ENCODE measurements around the gene PSME2. TPM values are rescaled to one million over a fixed set of nuclear protein-coding genes. Genes with fewer than 3 reads are reported as not detected.

Gene PSME2
- total and polyA plus RNA-seq, 10 of the 15 experiments (the other 5 are each of a cell fraction or from before 2014, with no cell fraction given): 510 to 3,542 (median 913) TPM

GRCh38 chr14:24147761-24148428 lies 1.5 kb upstream of the PSME2 start:
- ChIA-PET CTCF (interaction anchor here (0.6 to 8.2 kb wide), 9 partner anchors 8 to 124 kb away, joined by 3 to 63 read pairs (median 5); partner anchors contain the start of genes DCAF11, IRF9, NRL and PCK2), SMC1A (ENCODE audit: uncharacterized antibody, unreplicated experiment) (interaction anchor here (1.1 to 4.8 kb wide), 7 partner anchors 8 to 94 kb away, joined by 4 to 54 read pairs (median 8); partner anchors contain the start of genes DCAF11, IPO4, IRF9 and NRL), POLR2A (interaction anchor here (0.5 to 5.8 kb wide), 13 partner anchors 9 to 369 kb away, joined by 4 to 99 read pairs (median 17); partner anchors contain the start of genes CHMP4A, DCAF11, IPO4 and IRF9), RAD21 (ENCODE audit: unreplicated experiment) (interaction anchor here (1.2 to 3.9 kb wide), 8 partner anchors 11 to 58 kb away, joined by 3 to 37 read pairs (median 16); partner anchors contain the start of genes DCAF11, IRF9, NRL and PCK2)
- peak overlapping the region; percentile 81 for H3K9ac ChIP-seq (ENCODE audit: control insufficient read depth, insufficient read depth, low read length)
- in situ Hi-C loops (cut with MboI): no loop called here
- H3K4me2 ChIP-seq (ENCODE audit: control insufficient read depth, insufficient read depth): peak overlapping the region; percentile 48
- H3K79me2 ChIP-seq (ENCODE audit: control insufficient read depth, insufficient read depth, low read length): peaks cover 61% of the 10 kb centered on the region
- no peak for DNase-seq (ENCODE audit: low read depth, low spot score)
- BruUV-seq (replicated peaks): TSS peak; percentile 69
- ATAC-seq: peak; percentile 0; the same call in 2 of the 3 replicates
- intact Hi-C loops (cut with micrococcal nuclease; ENCODE audit: unreplicated experiment): loop anchor here (1.0 to 5.0 kb wide), 2 partner anchors 13 to 149 kb away; partner anchors contain the start of genes DHRS1, IRF9 and NOP9
- peak overlapping the region; percentile 82 for H3K4me3 ChIP-seq
- no peak for TF ChIP-seq RUNX3 (IDR thresholded peaks at IDR 0.05; ENCODE audit: low read length)
- TF ChIP-seq NRF1 (conservative IDR thresholded peaks at IDR 0.05; ENCODE audit: low read depth, low read length): no peak
- 0 out of 2 replicates have a peak, but pooled peaks have one; percentile 10 for TF ChIP-seq ZNF687 (IDR thresholded peaks at IDR 0.05)
- peak; percentile 5; the same call in 1 of the 2 replicates for TF ChIP-seq MXI1 (IDR thresholded peaks at IDR 0.05; ENCODE audit: low read depth, low read length)
- TF ChIP-seq LARP7 (IDR thresholded peaks at IDR 0.05): 0 out of 2 replicates have a peak, but pooled peaks have one; percentile 16
- 0 out of 2 replicates have a peak, but pooled peaks have one; percentile 10 for TF ChIP-seq SMARCA5 (IDR thresholded peaks at IDR 0.05)
- no peak for TF ChIP-seq ZBTB4 (CRISPR knock-in tag; IDR thresholded peaks at IDR 0.05)
- TF ChIP-seq IRF4 (IDR thresholded peaks at IDR 0.05; ENCODE audit: low read depth, low read length): no peak
- no peak for TF ChIP-seq NR2C1 (IDR thresholded peaks at IDR 0.05)
- no peak for TF ChIP-seq DPF2 (IDR thresholded peaks at IDR 0.05)
- no peak for TF ChIP-seq RB1 (IDR thresholded peaks at IDR 0.05; ENCODE audit: borderline replicate concordance)
- no peak for TF ChIP-seq NR2F1 (conservative IDR thresholded peaks at IDR 0.05)
- no peak for TF ChIP-seq FOS (IDR thresholded peaks at IDR 0.05; ENCODE audit: borderline replicate concordance, extremely low read depth, insufficient read length)
- TF ChIP-seq RCOR1 (conservative IDR thresholded peaks at IDR 0.05; ENCODE audit: low read depth, low read length): no peak
- TF ChIP-seq MEF2A (IDR thresholded peaks at IDR 0.05; ENCODE audit: insufficient read depth, low read depth, low read length): no peak
- TF ChIP-seq BACH1 (IDR thresholded peaks at IDR 0.05; ENCODE audit: borderline replicate concordance): 0 out of 2 replicates have a peak, but pooled peaks have one; percentile 4
- peaks cover 18 to 37% of the 10 kb centered on the region in 2 experiments for H3K36me3 ChIP-seq (ENCODE audit: control insufficient read depth in 2 of 2, insufficient read depth in 2 of 2, low read length in 1 of 2)
- H4K20me1 ChIP-seq (ENCODE audit: control insufficient read depth, insufficient read depth): no peaks in the 10 kb centered on the region
- H3K4me1 ChIP-seq (ENCODE audit: control insufficient read depth, insufficient read depth, low read length): peaks cover 10% of the 10 kb centered on the region
- no peak for FAIRE-seq
- no peak overlapping the region for H2AFZ ChIP-seq (ENCODE audit: control insufficient read depth, low read depth, low read length)
- H3K9me3 ChIP-seq (replicated peaks; ENCODE audit: control insufficient read depth, insufficient read depth, low read length): no peaks in the 10 kb centered on the region; the same call in 2 of the 3 replicates
- no peaks in the 10 kb centered on the region for H3K27me3 ChIP-seq (replicated peaks in 1 of 2; ENCODE audit: control insufficient read depth in 2 of 2, insufficient read depth in 2 of 2, low read length in 1 of 2)
- WGBS (ENCODE audit: insufficient coverage, insufficient replicate concordance, low lambda C conversion rate, missing lambda C conversion rate): 3% methylated on average over 25 of the region's 29 CpGs
- H3K27ac ChIP-seq (ENCODE audit: control insufficient read depth, insufficient read depth): peak overlapping the region; percentile 90
